ENCODE data around the gene CR1. TPM values are rescaled to one million over a fixed set of nuclear protein-coding genes. Genes with fewer than 3 reads are reported as not detected.

Gene CR1
- total and polyA plus RNA-seq, 2 donors (not counting 3 experiments of a cell fraction or from before 2014, with no cell fraction given), result not detected

GRCh38 chr1:207670192-207670591 lies 174.2 kb downstream of the CR1 start:
- Histone ChIP-seq H3K4me1 (ENCODE audit: control insufficient read depth, extremely low read depth, insufficient read depth, low read length) (no peaks in the 10 kb centered on the region), H3K79me2 (ENCODE audit: control insufficient read depth, insufficient read depth, low read length) (no peaks in the 10 kb centered on the region), H3K27ac (ENCODE audit: insufficient read depth, low read depth, low read length) (no peak overlapping the region), H3K27me3 (ENCODE audit: control insufficient read depth in 2 of 2, insufficient read depth in 2 of 2, low read length in 2 of 2) (peaks cover 33 to 43% of the 10 kb centered on the region in 2 experiments), H4K20me1 (replicated peaks; ENCODE audit: control insufficient read depth, extremely low read depth, insufficient read depth, low read length) (no peaks in the 10 kb centered on the region), H3K9me1 (replicated peaks; ENCODE audit: control insufficient read depth, extremely low read depth, insufficient read depth, low read length) (no peaks in the 10 kb centered on the region), H3K9ac (replicated peaks; ENCODE audit: extremely low read depth, insufficient read depth, low read length) (no peak overlapping the region), H3K4me2 (ENCODE audit: insufficient read depth, low read length) (no peak overlapping the region), H3K4me3 (replicated peaks in 1 of 3; ENCODE audit: insufficient read depth in 1 of 3, low read depth in 1 of 3, low read length in 3 of 3) (no peak overlapping the region), H3K9me3 (replicated peaks; ENCODE audit: control insufficient read depth, insufficient read depth, low read length) (no peaks in the 10 kb centered on the region), H3K36me3 (ENCODE audit: control insufficient read depth in 2 of 2, extremely low read depth in 1 of 2, insufficient read depth in 2 of 2, low read length in 2 of 2) (no peaks in the 10 kb centered on the region), H2AFZ (ENCODE audit: low read depth, low read length) (no peak overlapping the region)
- POLR2A ChIA-PET, result no interaction called here
- FAIRE-seq (no peak), DNase-seq (ENCODE audit: low read depth, low spot score) (no peak)
- CTCF ChIA-PET, result no interaction called here
- TF ChIP-seq POLR2AphosphoS5 (IDR thresholded peaks at IDR 0.05; ENCODE audit: insufficient read depth, low read depth, low read length) (no peak), MAX (IDR thresholded peaks at IDR 0.05; ENCODE audit: insufficient read depth, insufficient read length) (no peak), MYC (IDR thresholded peaks at IDR 0.05; ENCODE audit: low read depth, low read length) (no peak), EZH2 (IDR thresholded peaks at IDR 0.05; ENCODE audit: borderline replicate concordance, low read depth, low read length, severe bottlenecking) (no peak), GATA2 (IDR thresholded peaks at IDR 0.05; ENCODE audit: insufficient read depth, insufficient read length, low read depth, low read length) (no peak), FOS (IDR thresholded peaks at IDR 0.05; ENCODE audit: borderline replicate concordance, insufficient read depth, low read length) (no peak), JUN (IDR thresholded peaks at IDR 0.05; ENCODE audit: borderline replicate concordance, insufficient read depth, insufficient read length, low read depth) (no peak), POLR2A (IDR thresholded peaks at IDR 0.05; ENCODE audit: low read depth, low read length) (no peak), CTCF (IDR thresholded peaks at IDR 0.05; ENCODE audit: extremely low read depth in 1 of 2, insufficient read depth in 1 of 2, low read depth in 1 of 2, low read length in 2 of 2) (no peak)
- intact Hi-C loops (cut with micrococcal nuclease) (no loop called here), dilution Hi-C loops (cut with MboI; ENCODE audit: extremely low pct_ligation_motif_present, low sequenced_read_pairs) (no loop called here)
- no TSS peak for BruUV-seq (replicated peaks)
